HUES64 (cell line): Measurements from ENCODE around the gene NEURL1.

ENCODE experiments used
- H3K27ac ChIP-seq: 2 replicates; pipeline ENCODE4 v1.7.0; 2013; ENCODE audit warnings: low read depth, low read length, inconsistent platforms
- H3K27me3 ChIP-seq: 2 replicates; pipeline ENCODE4 v1.6.1; 2013; ENCODE audit warnings: mild to moderate bottlenecking, low read length; ENCODE audit not compliant: insufficient read depth
- H3K36me3 ChIP-seq: 2 replicates; pipeline ENCODE4 v1.6.1; 2013; ENCODE audit warnings: mild to moderate bottlenecking, low read length; ENCODE audit not compliant: insufficient read depth
- H3K4me1 ChIP-seq: 2 replicates; pipeline ENCODE4 v1.6.1; 2013; ENCODE audit warnings: mild to moderate bottlenecking, low read length, moderate library complexity; ENCODE audit not compliant: insufficient read depth
- H3K4me3 ChIP-seq: 2 replicates; pipeline ENCODE4 v1.5.1; 2013; ENCODE audit warnings: mild to moderate bottlenecking, low read length, moderate library complexity
- H3K9ac ChIP-seq: 2 replicates; pipeline ENCODE4 v1.6.1; 2013; ENCODE audit warnings: mild to moderate bottlenecking, low read depth, low read length
- H3K9me3 ChIP-seq: 2 replicates; pipeline ENCODE4 v1.6.1; 2013; ENCODE audit warnings: low read depth, low read length; ENCODE audit not compliant: insufficient read depth
- WGBS: fragments of 150-250, 120-280 bp; methylation state at CpG from one replicate; pipeline ENCODE4 v1.1.7; 2013; ENCODE audit warnings: missing lambda C conversion rate; 5-methylcytosine and 5-hydroxymethylcytosine counted together

Gene NEURL1

DNA sequence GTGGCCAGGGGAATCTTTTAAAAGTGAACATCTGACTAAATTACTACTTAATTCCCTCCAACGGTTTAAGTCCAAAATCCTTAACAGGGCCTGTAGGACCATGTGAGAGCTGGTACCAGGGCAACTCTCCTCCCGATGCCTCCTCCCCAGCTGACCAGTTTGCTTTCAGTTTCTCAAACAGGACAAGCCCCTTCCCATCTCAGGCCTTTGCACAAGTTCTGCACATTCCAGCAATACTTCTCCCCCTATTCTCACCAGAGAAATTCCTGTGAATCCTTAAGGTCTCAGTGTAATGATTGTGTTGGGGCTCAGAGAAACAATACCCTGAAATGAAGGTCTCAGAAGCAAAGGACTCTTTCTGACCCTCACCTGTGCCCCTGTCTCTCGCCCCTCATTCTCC lies 26.8 kb upstream of the NEURL1 start:
- Histone ChIP-seq H3K4me3 (no peak overlapping the region), H3K4me1 (peaks cover 11% of the 10 kb centered on the region; the same call in 1 of the 2 replicates), H3K9ac (no peak overlapping the region), H3K27me3 (no peaks in the 10 kb centered on the region), H3K27ac (no peak overlapping the region), H3K9me3 (no peaks in the 10 kb centered on the region), H3K36me3 (no peaks in the 10 kb centered on the region)
- WGBS = 78% methylated on average over 3 of the region's 3 CpGs

DNA sequence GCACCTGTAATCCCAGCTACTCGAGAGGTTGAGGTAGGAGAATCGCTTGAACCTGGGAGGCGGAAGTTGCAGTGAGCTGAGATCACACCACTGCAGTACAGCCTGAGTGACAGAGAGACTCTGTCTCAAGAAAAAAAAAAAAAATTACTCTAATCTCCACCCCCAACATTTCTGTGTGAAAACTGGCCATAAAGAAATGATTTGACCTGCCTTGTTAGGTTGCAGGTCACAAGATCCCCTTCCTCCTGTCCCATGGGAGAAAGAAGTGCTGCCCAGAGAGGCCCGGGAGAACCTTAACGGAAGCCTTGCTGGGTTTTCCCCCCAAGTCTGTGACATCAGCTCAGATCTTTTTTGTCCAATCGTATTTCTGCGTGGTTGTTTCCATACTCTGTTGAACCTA lies 26.1 kb upstream of the NEURL1 start:
- Histone ChIP-seq H3K9ac (no peak overlapping the region), H3K27me3 (no peaks in the 10 kb centered on the region), H3K36me3 (no peaks in the 10 kb centered on the region), H3K4me3 (no peak overlapping the region), H3K27ac (no peak overlapping the region), H3K4me1 (peaks cover 16% of the 10 kb centered on the region), H3K9me3 (no peaks in the 10 kb centered on the region)
- WGBS = 92% methylated on average over 7 of the region's 7 CpGs

- H3K9ac ChIP-seq = no peak overlapping the region
- no peak overlapping the region for H3K4me3 ChIP-seq
- no peaks in the 10 kb centered on the region for H3K27me3 ChIP-seq
- H3K9me3 ChIP-seq = no peaks in the 10 kb centered on the region
- H3K36me3 ChIP-seq = no peaks in the 10 kb centered on the region
- WGBS = 86% methylated on average over 5 of the region's 5 CpGs
- no peak overlapping the region for H3K27ac ChIP-seq
- H3K4me1 ChIP-seq = peaks cover 16% of the 10 kb centered on the region
Measured at GRCh38 chr10:103469201-103469600, 24.3 kb upstream of the NEURL1 start.

- Histone ChIP-seq H3K9ac (no peak overlapping the region), H3K4me3 (no peak overlapping the region), H3K36me3 (no peaks in the 10 kb centered on the region), H3K27me3 (no peaks in the 10 kb centered on the region), H3K27ac (no peak overlapping the region), H3K4me1 (peaks cover 16% of the 10 kb centered on the region), H3K9me3 (no peaks in the 10 kb centered on the region)
- 66% methylated on average over 14 of the region's 14 CpGs for WGBS
Measured at GRCh38 chr10:103470761-103471653, 22.5 kb upstream of the NEURL1 start.

DNA sequence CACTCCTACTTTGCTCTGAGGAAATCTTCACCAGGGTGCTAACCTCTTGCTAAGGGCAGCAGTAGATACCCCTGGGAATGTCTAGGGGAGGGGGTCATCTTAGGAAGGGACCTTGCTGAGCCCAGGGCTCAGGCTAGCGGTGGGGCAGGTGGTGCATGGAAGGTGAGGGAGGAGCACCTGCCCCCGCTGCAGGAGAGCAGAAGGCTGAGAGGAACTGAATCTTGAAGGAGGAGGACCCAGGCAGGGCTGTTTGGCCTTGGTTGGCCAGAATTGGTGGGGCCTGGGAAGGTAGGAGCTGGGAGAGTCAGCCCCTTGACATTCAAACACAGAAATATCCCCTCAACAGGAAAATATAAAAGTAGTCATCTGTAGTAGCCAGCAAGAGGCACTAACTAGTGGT lies 21.5 kb upstream of the NEURL1 start:
- no peak overlapping the region for H3K9ac ChIP-seq
- no peak overlapping the region for H3K27ac ChIP-seq
- H3K36me3 ChIP-seq = no peaks in the 10 kb centered on the region
- H3K9me3 ChIP-seq = no peaks in the 10 kb centered on the region
- 91% methylated on average over 2 of the region's 2 CpGs for WGBS
- no peaks in the 10 kb centered on the region for H3K27me3 ChIP-seq
- H3K4me1 ChIP-seq = peaks cover 21% of the 10 kb centered on the region
- H3K4me3 ChIP-seq = no peak overlapping the region

DNA sequence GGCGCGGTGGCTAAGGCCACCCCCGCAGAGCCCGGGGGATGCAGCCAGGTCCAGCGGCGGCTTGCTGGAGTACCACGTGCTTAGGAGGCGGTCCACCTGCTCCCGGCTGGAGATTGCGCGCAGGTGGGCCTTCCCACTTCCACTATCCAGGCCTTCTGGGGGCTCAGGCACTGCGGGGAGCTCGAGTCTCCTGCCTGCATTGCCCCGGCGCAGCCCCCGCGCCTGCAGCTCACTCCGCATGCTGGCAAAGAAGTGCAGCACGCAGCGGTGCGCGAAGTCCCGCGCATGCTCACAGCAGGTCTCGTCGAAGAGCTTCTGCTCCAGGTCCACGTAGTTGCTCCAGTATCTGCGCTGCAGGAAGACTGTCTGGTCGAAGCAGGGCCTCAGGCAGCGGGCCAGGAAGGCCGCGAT lies 20.2 kb upstream of the NEURL1 start:
- WGBS = 95% methylated on average over 32 of the region's 32 CpGs
- H3K36me3 ChIP-seq = no peaks in the 10 kb centered on the region
- peaks cover 23% of the 10 kb centered on the region for H3K4me1 ChIP-seq
- H3K4me3 ChIP-seq = no peak overlapping the region
- no peak overlapping the region for H3K27ac ChIP-seq
- H3K9me3 ChIP-seq = no peaks in the 10 kb centered on the region
- no peaks in the 10 kb centered on the region for H3K27me3 ChIP-seq
- H3K9ac ChIP-seq = no peak overlapping the region

DNA sequence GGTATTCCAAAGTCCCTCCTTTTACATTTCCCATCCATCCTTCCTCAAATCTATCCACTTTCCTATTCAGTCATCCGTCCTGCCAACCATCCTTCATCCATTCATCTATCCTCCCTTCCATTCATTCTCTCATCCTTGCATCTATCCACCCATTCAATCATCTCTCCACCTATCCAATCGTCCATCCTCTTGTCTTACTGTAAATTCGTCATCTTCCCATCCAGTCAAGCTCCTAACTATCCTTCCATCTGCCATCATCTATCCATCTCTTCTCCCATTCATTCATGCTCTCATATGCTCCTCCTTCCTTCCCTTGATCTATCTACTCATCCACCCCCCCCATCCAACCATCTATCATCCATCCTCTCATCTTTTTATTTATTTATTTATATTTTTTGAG lies 19.4 kb upstream of the NEURL1 start:
- Histone ChIP-seq H3K4me1 (peaks cover 23% of the 10 kb centered on the region), H3K27ac (no peak overlapping the region), H3K9ac (no peak overlapping the region), H3K4me3 (no peak overlapping the region), H3K36me3 (no peaks in the 10 kb centered on the region), H3K9me3 (no peaks in the 10 kb centered on the region), H3K27me3 (no peaks in the 10 kb centered on the region)
- WGBS = 86% methylated on average over 3 of the region's 3 CpGs

DNA sequence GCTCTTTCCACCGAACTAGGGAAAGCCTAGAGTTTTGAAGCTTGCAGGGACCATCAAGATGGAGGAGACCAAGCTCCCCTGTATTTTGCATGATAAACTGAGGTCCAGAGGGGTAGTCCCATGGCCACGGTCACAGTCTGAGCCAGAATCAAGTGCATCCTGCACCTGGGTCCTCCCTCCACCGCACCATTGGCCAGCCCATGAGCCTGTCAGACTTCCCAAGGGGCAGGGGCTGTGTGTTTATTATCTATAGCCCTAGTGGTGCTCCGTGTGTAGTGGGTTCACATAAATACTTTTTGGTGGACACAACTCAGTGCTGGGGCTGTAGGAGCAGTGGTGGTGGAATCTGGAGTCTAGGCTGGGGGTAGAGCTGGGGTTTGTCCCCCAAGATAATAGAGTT lies 18.1 kb upstream of the NEURL1 start:
- no peak overlapping the region for H3K9ac ChIP-seq
- no peak overlapping the region for H3K4me3 ChIP-seq
- peaks cover 23% of the 10 kb centered on the region for H3K4me1 ChIP-seq
- WGBS = 77% methylated on average over 4 of the region's 4 CpGs
- no peaks in the 10 kb centered on the region for H3K9me3 ChIP-seq
- no peaks in the 10 kb centered on the region for H3K27me3 ChIP-seq
- H3K36me3 ChIP-seq = no peaks in the 10 kb centered on the region
- H3K27ac ChIP-seq = no peak overlapping the region

- Histone ChIP-seq H3K36me3 (no peaks in the 10 kb centered on the region), H3K4me3 (no peak overlapping the region), H3K27ac (no peak overlapping the region), H3K27me3 (no peaks in the 10 kb centered on the region), H3K9me3 (no peaks in the 10 kb centered on the region), H3K9ac (no peak overlapping the region), H3K4me1 (peaks cover 16% of the 10 kb centered on the region)
- 66% methylated on average over 11 of the region's 11 CpGs for WGBS
Measured at GRCh38 chr10:103476046-103476768, 17.3 kb upstream of the NEURL1 start.

DNA sequence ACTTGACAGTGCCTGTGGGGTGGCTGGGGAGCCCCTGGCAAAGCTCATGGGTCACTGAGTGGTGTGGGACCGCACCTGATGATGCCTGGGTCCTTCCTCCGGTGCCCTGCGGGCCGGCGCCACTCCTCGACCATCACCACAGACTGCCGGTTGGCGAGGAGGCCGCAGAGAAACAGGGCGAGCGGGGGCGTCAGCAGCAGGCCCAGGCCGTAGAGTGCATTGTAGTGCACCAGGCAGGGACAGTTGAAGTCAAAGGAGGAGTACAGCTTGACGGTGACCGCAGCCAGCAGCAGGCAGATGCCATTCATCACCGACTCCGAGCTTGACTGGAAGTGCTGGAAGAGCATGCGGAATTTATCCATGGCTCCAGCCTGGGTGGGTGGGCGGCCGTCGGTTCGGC lies 14.8 kb upstream of the NEURL1 start:
- peaks cover 7% of the 10 kb centered on the region for H3K4me1 ChIP-seq
- 91% methylated on average over 22 of the region's 22 CpGs for WGBS
- H3K27ac ChIP-seq = no peak overlapping the region

DNA sequence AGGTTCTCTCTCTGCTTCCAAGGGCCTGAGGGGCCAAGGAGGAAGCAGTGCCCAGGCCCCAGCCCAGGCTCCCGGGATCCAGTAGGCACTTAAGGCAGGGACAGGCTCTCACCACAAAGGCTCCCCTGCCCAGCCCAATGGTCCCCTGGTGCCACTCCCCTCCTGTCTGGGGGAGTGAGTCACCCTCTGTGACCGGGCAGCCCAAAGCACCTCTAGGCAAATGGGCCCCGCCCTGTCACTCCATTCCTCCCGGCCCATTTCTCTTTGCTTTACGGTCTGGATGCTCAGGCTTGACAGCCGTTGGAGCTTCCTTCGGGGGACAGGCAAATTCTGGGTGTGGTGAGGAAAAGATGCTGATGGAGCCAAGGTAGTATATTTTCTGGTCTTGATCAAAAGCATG lies 14.4 kb upstream of the NEURL1 start, which contains the start of gene CALHM3:
CALHM3 (minus strand) TSS at position 106 of the 400 bp plus-strand sequence. CDS start 208 bp downstream, outside the sequence.
- Histone ChIP-seq H3K9me3 (no peaks in the 10 kb centered on the region), H3K4me3 (no peak within 1 kb of the TSS), H3K27ac (no peak within 1 kb of the TSS), H3K27me3 (no peaks in the 10 kb centered on the region), H3K4me1 (peaks cover 7% of the 10 kb centered on the region), H3K36me3 (no peaks in the 10 kb centered on the region), H3K9ac (no peak within 1 kb of the TSS)
- WGBS = 77% methylated on average over 7 of the region's 7 CpGs

More for the DNA sequence above, 14.8 kb upstream of the NEURL1 start:
- Histone ChIP-seq H3K4me3 (no peak overlapping the region), H3K9ac (no peak overlapping the region), H3K36me3 (no peaks in the 10 kb centered on the region), H3K27me3 (no peaks in the 10 kb centered on the region), H3K9me3 (no peaks in the 10 kb centered on the region)
